Liver (tissue), 3 donors: ENCODE measurements around the gene CHST1.

Experiments used
- JUND ChIP-seq, 2 donors: IDR thresholded peaks; 2 replicates each; pipeline ENCODE4 v1.6.1; 2016; ENCODE audit warnings: antibody characterized with exemption in 2 of 2
- RAD21 ChIP-seq, 2 donors: IDR thresholded peaks; 2 replicates each; pipeline ENCODE4 v1.6.1; 2016; ENCODE audit warnings: antibody characterized with exemption in 2 of 2, mild to moderate bottlenecking in 2 of 2
- RXRA ChIP-seq, 2 donors: IDR thresholded peaks; 2 replicates each; pipeline ENCODE4 v1.6.1; 2017 to 2018; ENCODE audit warnings: antibody characterized with exemption in 2 of 2, mild to moderate bottlenecking in 1 of 2
- YY1 ChIP-seq: IDR thresholded peaks from 2 replicates; pipeline ENCODE4 v1.6.1; 2016; ENCODE audit warnings: antibody characterized with exemption, mild to moderate bottlenecking
- TF ChIP-seq, protein P1 (sequence below): fragments of 150-350 bp; IDR thresholded peaks from 2 replicates; pipeline ENCODE4 v1.5.1; 2017; ENCODE audit warnings: improper control_type of control experiment, low read depth, low read length; ENCODE audit not compliant: missing input control
- TF ChIP-seq, protein P2 (sequence below): IDR thresholded peaks from 2 replicates; pipeline ENCODE4 v1.6.1; 2016; ENCODE audit warnings: antibody characterized with exemption
- donor health status: healthy.
- donor health status: healthy.

DNA sequence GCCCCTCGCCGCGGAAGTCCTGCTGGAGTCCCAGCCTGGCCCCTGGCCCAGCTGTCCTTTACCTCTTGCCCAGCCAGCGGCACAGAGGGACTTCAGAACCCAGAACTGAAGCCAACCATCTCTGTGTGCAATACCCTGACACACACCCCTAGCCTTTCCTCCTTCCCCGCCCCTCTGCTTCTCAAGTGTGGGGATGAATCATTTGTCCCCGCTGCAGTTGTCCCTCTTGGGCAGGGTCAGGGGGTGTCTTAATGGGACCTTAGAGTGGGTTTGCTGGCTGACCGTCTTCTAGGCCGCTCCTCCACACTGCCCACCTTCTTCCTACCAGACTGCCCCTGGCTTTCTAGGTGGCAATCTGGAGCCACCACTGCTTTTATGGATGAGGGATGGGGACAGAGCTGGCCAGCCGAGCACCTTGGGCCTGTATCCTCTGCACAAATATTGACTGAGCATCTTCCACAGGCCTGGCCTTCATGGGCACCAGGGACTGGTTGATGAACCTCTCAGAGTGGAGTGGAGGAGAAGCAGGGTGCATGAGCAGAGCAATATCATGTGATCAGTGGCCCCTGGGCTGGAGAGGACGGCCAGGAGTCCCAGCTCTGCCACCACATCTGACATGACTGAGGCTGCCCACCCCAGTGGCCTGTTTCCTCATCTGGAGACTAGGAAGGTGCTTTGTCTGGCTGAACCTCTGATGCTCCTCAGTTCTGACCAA, 668 bp upstream of the CHST1 start:
- TF ChIP-seq YY1 = no peak
- TF ChIP-seq JUND (IDR thresholded peaks at IDR 0.05) = no peak
- TF ChIP-seq, protein P1, sequence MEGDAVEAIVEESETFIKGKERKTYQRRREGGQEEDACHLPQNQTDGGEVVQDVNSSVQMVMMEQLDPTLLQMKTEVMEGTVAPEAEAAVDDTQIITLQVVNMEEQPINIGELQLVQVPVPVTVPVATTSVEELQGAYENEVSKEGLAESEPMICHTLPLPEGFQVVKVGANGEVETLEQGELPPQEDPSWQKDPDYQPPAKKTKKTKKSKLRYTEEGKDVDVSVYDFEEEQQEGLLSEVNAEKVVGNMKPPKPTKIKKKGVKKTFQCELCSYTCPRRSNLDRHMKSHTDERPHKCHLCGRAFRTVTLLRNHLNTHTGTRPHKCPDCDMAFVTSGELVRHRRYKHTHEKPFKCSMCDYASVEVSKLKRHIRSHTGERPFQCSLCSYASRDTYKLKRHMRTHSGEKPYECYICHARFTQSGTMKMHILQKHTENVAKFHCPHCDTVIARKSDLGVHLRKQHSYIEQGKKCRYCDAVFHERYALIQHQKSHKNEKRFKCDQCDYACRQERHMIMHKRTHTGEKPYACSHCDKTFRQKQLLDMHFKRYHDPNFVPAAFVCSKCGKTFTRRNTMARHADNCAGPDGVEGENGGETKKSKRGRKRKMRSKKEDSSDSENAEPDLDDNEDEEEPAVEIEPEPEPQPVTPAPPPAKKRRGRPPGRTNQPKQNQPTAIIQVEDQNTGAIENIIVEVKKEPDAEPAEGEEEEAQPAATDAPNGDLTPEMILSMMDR = no peak
- TF ChIP-seq RXRA (IDR thresholded peaks at IDR 0.05) = no peak
- TF ChIP-seq, protein P2, sequence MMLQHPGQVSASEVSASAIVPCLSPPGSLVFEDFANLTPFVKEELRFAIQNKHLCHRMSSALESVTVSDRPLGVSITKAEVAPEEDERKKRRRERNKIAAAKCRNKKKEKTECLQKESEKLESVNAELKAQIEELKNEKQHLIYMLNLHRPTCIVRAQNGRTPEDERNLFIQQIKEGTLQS = no peak
- TF ChIP-seq RAD21 (IDR thresholded peaks at IDR 0.05) = no peak
